Hepatic stellate cell (primary cell): Measurements from ENCODE around the gene ADD2.
"Not testable (repeated sequence)": the region's sequence is repeated elsewhere in the genome, so short reads cannot be mapped to it uniquely, and the experiment has no call there.

Experiments used
- DNase-seq: peaks from one replicate; pipeline ENCODE4 v3.0.0; 2011; ENCODE audit warnings: low spot score

The ADD2 gene

DNA sequence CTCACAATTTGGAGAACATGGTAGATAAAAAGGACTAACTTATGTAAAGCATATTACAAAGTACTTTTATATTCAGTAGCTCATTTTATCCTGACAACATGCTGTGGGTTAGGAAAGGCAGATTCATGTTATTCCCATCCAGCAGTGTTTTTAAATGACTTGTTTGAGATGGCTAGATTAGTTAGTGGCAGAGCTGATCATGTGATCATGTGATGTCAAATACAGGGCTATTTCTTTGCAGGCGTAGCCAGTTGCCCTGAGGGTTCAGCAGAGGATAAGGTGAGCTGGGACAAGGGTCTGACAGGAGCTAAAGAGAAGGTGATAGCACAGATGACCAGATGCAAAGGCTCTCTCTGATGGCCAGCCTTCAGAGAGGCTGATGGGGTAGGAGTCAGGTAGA is 97.8 kb downstream of the ADD2 start:
- DNase-seq: no peak

DNA sequence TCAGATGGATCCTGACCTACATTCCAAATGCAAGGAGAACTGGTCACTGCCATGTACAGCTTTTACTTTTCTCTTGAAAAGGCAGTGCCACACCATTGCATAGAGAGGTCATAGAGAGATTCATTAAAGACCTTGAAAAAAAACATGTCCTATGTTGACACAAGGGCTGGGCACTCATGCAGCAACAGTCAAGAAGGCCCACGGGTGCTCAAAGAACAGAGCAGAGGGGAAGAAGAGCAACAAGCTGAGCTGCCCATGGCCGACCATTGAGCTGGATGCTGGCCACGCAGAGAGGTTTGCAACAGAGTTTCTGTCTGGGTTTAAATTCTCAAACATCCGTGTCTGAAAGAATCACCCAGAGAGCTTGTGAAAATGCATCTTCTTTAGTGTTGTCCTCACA is 99.1 kb downstream of the ADD2 start:
- no peak for DNase-seq

DNA sequence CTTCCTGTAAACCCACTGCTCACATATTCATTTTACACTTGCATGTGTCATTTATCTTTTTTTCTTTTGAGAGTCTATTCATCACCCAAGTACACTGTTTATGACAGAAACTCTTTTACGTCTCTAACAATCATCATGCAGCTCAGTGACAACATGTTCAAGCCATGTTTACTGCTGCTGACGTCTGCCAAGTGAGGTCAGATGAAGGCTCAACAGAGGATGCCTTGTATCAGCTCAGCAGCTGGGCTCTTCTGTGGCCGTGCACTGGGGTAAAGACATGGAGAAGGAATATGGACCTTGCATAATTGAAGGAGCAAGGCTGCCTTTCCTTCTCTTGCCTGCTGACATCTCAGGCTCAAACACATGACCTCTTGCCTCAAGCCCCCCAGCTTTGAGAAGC is 99.6 kb downstream of the ADD2 start:
- no peak for DNase-seq

DNA sequence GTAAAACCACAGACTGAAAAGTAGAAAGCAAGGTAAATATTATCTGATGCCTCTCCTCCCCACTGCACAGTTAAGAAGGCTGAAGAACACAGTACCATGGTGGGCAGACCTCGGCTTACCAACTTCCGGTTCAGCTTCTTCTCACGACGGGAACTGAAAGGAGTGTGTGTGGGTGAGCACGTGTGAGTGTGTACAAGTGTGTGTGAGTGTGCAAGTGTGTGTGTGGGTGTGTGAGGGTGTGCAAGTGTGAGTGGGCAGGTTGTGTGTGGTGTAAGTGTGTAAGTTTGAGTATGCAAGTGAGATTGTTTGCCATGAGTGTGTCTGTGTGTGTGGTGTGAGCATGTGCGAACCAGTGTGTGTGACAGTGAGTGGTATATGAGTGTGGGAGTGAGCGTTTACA is 103.5 kb downstream of the ADD2 start:
- no peak for DNase-seq

DNA sequence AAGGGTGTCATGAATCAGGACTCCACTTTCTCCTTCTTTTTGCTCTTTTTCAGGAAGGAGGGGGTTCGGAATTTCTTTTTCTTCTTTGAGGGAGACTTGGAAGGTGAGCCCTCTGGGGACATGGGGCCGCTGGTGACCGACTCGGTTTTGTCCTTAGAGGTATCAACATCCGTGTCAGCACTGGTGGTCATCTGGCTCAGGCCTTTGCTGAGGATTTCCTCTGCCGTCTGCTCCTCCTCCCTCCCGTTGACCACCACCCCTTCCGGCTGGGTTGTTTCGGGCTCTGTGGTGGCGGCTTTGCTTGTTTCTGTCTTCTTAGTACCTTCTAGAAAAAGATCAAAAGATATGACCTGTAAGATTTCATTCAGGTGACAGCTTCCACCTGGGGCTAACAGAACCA is 104.6 kb downstream of the ADD2 start:
- DNase-seq: no peak

DNA sequence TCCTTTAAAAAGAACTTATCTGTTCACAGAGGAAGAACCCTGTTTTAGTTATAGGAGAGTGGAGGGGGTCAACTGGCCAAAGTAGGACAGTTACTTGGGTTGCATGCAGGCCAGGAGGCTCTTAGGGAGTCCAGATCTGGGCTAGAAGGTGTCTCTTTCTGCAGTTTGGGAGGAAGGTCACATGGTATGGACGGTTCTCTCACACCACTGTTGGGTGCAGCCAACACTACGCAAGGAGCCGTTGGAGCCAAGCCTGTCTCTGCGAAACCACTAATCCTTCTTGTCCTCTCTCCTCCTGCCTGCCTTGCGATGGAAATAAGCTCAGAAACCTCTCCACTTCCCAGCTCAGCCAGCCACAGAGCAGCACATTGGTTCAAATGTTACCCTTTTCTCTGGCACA is 108.4 kb downstream of the ADD2 start:
- DNase-seq: no peak

DNA sequence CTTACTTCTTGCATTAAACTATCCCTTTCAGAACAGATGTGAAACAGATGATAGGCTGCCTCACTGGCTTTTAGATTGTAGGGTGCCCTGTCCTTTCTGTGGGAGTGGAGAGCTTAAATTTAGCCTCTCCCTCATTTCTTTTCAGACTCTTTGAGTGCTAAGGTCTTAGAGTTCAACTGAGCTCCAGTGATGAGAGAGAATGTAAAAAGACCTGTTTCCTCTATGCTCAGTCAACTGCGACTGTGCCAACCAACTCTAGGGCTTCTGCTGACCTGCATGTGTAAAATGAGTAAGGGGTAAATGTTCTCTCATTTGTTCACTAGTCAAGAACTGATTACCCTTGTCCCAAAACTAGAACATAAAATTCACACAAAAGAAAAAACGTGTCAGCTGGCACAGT is 109.5 kb downstream of the ADD2 start:
- DNase-seq: no peak

DNA sequence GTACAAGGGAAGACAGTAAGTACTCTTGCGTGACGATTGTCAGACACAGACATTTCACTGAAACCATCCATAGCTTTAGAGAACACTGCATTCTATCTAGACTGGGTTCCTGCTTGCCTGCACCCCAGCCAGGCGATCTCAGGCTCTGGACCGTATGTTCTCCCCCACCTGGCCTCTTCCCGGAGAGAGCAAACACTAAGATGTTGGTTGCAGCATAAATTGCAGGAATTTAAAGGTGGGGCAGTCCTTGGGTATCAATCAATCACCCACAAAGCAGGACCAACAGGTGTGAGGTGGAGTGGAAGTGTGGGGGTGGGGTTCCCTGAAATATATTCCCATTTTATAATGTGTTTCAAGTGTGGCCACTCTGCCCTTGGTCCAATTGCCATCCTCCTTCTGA is 110.8 kb downstream of the ADD2 start:
- no peak for DNase-seq

DNA sequence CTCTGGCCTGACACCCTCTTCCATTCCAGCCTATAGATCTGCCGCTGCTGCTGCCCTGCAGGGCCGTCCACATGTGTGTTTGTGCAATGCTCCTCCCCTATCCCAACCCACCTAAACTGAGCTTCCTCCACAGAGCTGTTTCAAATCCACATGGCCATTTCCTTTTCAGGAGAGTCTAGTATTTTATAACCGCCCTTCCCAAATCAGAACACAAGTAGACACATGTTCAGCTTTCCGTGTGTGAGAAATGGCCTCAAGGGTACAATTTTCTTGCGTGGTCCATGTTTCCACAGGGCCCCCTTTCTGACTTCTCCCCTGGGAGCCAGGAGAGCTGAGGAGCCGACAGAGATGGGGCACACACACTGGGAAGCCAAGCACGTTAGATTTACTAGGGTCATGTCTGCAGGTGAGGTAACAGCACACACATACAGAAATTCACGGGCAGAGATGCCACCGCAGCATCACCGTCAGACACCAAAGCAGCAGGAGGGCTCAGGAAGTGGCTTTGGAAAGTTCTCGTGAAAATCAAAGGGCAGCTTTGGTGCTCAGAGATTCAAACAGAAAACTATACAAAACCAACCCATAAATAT is 111.5 kb downstream of the ADD2 start:
- no peak for DNase-seq

DNA sequence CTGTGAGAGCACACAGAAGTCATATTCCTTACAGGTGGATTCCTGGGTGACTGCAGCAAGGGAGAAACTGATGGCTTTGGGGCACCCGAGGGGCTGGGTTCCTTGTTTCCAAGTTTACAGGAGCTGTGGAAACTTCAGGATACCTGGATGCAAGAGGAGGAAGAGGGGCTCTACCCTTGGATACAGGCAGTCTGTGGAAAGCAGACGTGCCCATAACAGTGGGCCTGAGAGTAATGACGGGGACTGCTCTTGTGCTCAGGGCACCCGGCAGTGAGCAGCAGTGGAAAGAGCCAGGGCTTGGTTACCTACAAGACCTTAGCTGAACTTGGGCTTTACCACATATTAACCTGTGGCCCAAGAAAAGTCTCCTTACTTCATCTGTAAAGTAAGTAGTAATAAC is 112.2 kb downstream of the ADD2 start:
- DNase-seq: no peak

DNA sequence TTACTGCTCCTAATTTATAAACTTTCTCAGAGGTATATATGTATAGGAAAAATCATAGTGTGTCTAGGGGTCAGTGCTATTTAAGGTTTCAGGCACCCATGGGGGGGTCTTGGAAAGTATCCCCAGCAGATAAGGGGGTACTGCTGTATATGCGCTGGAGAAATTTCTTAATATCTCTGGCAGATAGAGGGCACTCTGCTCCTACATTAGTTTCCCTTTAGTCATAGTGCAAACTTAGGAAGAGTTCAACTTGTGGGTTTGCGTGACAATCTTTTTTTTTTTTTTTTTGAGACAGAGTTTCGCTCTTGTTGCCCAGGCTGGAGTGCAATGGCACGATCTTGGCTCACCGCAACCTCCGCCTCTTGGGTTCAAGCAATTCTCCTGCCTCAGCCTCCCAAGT is 112.8 kb downstream of the ADD2 start:
- not testable (repeated sequence) for DNase-seq

DNA sequence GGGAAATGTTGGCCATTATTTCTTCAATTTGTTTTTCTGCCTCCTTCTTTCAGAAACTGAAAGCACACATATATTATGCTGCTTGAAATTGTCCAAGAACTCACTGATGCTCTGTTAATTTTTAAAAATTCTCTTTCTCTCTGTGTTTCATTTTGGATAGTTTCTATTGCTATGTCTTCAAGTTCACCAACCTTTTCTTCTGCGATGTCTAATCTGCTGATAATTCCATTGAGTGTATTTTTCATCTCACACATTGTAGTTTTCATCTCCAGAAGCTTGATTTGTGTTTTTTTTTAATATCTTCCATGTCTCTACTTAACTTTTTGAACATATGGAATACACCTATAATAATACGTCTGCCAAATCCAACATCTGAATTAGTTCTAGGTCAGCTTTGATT is 116.3 kb downstream of the ADD2 start:
- DNase-seq: no peak

DNA sequence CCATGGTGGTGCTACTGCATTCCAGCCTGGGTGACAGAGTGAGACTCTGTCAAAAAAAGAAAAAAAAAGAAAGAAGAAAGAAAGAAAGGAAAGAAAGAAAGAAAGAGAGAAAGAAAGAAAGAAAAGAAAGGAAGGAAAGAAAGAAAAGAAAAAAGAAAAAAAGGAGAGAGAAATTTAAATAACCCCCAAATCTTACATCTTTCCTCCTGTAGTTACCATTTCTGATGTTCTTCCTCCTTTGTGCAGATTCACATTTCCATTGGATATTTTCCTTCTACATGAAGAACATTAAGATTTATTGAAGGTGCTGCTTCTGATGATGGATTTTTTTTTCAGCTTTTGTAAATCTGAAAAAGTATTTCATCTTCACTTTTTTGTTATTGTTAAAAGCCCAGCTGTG is 117.0 kb downstream of the ADD2 start:
- DNase-seq: no peak

DNA sequence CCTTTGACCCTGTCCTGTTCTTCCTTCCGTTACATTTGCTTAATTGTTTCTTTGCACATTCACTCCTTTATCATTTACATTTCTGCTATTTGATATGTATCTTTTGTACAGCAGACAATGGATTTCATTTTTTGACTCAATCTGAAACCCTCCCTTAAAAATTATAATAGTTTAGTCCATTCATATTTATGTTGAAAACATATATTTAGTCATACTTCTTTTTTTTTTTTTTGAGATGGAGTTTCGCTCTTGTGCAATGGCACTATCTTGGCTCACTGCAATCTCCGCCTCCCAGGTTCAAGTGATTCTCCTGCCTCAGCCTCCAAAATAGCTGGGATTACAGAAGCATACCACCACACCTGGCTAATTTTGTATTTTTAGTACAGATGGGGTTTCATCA is 119.0 kb downstream of the ADD2 start:
- DNase-seq: no peak

DNA sequence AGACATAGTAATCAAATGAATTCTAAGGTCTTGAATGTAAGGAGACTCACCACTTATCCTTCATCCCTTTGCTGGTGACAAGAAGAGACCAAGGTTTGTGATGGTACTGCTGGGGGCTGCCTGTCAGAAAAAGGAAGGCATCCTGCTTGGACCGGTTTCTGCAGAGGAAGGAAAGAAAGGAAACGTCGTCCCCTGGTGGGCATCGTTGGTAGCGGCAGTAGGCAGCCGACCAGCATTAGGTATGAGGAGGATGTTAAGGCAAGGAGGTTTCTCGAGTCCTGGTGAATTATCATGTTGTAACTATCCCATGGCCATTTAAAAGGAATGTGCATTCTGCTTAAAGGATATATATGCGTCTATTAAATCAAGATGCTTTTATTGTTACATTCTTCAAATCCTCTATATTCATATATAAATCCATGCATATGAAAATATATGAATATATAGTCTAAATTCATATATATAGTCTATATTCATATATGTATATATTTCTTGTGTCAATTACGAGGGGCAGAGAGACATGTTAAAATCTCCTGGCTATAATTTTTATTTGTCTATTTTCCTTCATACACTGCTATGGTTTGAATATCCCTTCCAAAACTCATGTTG is 120.0 kb downstream of the ADD2 start:
- peak; percentile 44 for DNase-seq

DNA sequence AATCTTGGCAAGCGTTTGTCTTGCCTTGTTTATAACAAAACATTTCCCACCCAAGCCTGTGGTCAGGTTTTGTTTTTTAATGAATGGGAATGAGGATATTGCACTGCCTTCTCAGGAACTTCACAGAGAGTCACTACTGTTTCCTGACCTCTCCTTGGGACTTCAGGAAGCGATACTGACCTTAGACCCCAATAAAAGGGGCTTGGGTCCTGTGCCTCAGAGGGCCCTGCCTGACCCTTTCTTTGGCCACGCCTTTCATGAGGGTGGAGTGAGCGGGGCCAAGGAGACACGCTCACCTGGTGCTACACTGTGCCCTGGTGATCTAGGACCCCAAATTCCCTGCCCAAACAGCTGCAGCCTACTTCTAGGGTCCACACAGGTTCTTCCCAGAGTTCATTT is 121.6 kb downstream of the ADD2 start:
- no peak for DNase-seq

DNA sequence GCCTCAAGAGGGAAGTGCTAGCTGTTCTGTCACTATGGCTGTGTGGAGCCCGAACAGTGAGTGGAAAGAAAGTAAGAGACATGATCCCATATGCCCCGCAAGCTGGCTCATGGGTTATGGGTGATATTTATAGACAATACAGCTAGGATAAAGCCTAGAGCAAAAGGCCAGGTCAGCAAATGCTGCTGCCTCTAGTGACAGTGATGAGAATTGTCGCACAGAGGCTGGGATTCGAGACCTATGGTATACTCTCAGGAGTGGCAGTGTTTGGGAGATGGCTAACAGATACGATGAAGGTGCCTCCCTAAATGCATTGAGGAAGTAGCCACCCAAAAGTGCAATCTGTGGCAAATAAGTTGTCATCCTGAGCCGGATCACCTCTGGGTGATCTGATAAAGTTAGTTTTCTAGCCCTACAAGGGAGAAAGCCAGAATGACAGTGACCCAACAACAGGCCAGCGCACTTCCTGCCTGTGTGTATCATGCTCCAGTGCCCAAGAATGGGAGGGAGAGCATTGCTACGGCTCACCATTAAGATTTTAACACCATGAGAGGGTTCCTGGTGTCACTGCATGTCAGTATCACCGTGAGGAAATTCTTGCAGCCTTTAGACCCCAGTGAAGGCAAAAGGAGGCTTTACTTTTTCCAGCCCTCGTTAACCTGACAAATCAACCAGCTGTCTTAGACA is 122.1 kb downstream of the ADD2 start:
- DNase-seq: no peak

DNA sequence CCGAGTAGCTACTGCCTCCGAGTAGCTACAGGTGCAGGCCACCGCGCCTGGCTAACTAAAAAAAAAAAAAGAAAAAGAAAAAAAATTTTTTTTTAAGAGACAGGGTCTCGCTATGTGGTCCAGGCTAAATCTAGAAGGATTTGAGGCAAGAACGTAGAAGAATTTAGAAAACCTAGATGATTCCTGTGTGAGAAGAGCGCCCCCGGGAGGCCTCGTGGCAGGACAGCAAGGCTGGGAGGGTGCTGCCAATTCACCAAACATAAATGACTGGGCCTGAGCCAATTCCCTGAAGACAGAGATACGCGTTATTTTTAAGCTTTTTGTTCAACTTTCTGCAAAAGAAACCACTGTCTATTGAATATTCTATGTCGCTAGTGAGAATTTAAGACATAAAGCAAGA is 124.3 kb downstream of the ADD2 start:
- DNase-seq: no peak

DNA sequence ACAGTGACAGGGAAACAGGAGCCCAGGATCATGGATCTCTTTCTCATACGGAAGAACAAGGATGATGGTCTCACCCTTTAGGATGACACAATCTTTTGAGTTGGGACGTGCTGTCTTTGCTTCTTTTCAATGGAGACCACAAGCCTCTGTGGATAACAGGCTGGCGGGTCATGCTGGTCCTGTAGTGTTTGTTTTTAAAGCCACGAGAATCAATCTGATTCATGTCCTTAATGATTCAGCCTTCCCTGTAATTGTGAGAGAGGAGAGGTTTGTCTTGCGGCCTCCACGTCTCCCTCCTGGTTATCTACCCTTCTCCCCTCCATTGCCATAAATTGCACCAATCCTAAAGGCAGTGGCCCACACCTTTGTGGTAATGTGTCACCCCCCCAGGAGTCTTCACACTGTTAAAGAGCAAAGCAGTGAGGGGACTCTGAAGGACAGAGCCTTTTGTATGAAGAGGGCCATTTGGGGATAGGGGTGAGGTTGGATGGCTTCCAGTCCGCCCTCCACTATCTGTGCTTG is 126.7 kb downstream of the ADD2 start:
- no peak for DNase-seq

DNA sequence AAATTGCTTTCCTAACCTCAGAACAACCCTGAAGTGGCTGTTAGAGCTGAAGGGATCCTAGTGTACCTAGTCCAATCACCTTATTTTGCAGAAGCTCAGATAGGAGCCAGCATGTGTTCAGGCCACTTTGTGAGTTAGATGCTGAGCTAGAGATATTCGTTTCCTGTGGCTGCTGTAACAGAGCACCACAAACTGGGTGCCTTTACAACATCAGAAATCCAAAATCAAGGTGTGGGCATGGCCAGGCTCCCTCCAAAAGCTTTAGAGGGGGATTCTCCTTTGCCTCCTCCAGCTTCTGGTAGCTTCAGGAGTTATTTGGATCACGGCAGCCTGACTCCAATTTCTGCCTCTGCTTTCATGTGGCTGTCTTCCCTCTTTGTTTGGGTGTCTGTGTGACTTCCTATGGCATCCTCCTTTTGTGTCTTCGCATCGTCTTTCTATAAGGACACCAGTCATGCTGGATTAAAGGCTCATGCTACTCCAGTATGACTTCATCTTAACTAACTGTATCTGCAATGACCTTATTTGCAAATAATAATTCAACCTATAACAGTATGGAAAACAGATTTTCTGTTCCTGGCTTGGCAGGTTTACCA is 128.1 kb downstream of the ADD2 start:
- DNase-seq: no peak

DNA sequence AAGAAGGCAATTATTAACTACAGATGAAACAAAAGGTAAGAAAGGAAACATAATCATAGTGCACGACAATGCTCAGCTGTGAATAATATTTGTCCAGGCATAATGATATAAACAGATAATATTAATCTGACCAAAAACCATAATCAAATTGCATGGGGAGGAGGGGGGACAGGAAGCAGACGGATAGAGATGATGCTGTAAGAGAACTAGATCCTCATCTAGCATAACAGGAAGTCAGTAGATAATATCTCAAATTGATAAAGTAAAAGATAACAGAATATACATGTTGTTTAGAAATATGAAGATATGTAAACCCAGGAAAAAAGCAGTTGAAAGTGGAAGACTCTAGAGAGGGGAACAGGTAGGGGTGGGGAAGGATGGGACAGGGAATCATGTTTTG is 129.4 kb downstream of the ADD2 start:
- no peak for DNase-seq

DNA sequence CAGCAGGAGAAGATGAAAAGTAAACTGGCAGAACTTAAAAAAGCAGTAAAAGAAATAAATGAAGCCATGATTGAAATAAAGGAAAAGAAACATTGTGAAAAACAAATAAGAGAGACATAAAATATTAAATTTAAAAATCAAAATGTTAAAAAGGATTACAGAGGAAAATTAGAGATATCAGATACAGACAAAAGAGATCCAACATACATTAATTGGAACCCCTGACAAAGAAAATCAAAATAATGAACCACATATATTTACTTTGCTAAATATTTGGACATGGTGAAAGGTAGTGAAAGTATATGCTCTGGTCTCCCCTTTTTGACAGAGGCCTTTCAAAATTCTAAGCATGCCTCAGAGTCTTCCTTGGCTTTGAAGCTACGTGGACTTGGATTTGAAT is 134.5 kb downstream of the ADD2 start:
- no peak for DNase-seq

DNA sequence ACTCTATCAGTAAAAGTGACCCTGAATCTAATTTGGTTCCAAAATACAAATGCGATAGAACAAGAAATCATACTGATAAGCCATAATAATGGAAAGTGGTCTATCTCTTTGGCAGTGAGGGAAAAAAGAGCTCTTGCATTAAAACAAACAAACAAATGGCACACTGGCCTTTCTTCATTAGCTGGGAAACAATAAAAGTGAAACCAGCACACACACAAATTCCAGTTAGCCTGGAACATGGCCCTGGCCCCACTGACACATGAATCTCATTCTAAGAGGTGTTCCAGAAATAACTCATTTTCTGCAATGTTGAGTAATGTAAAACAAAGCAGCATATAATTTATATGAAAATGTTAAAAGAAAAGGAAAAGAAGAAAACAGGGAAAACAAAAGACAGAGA is 135.0 kb downstream of the ADD2 start:
- DNase-seq: no peak
